H1 (cell line): ENCODE data around the gene MAP2K1. TPM values are rescaled to one million over a fixed set of nuclear protein-coding genes. Genes with fewer than 3 reads are reported as not detected.

Experiments used
- CHD1 ChIP-seq: IDR thresholded peaks from 2 replicates; pipeline ENCODE4 v1.6.1; 2012; ENCODE audit warnings: low read depth, low read length, improper control_type of control experiment
- CTBP2 ChIP-seq: IDR thresholded peaks from 2 replicates; pipeline ENCODE4 v1.7.0; 2011; ENCODE audit warnings: borderline replicate concordance, mild to moderate bottlenecking, moderate library complexity, mixed read lengths, low read length; ENCODE audit not compliant: insufficient read depth, insufficient read length
- EZH2 ChIP-seq: fragments of 200-600 bp; sonication (generic); IDR thresholded peaks from 2 replicates; pipeline ENCODE4 v1.7.1; 2012; ENCODE audit warnings: low read depth, mild to moderate bottlenecking, moderate library complexity, low read length, inconsistent platforms; ENCODE audit not compliant: severe bottlenecking
- HDAC6 ChIP-seq: IDR thresholded peaks from one replicate; pipeline ENCODE4 v1.7.1; 2012; ENCODE audit warnings: low read depth, mild to moderate bottlenecking, inconsistent platforms, low read length, moderate library complexity
- KDM5A ChIP-seq: fragments of 200-600 bp; IDR thresholded peaks from 2 replicates; pipeline ENCODE4 v1.7.1; 2012; ENCODE audit warnings: mild to moderate bottlenecking, low read length, inconsistent platforms, mixed read lengths
- SIRT6 ChIP-seq: IDR thresholded peaks from one replicate; pipeline ENCODE4 v1.7.1; 2012; ENCODE audit warnings: low read length, inconsistent platforms
- SUZ12 ChIP-seq: fragments of 200-600 bp; sonication (generic); IDR thresholded peaks from 2 replicates; pipeline ENCODE4 v1.6.1; 2012; ENCODE audit warnings: mild to moderate bottlenecking, inconsistent platforms, low read length, moderate library complexity, mixed read lengths
- polyA plus RNA-seq, 7 experiments: library from polyadenylated mRNA; depleted of rRNA in 3 of 7; stranded (reverse) in 5 of 7; unstranded in 2 of 7; fragments of >200 nt in 5 of 7; fragments of 200-250 nt in 2 of 7; gene quantifications; 1 replicate in 5 of 7; 2 replicates in 1 of 7; 4 replicates in 1 of 7; pipeline versions ENCODE4 v1.2.1 to v1.2.3, GENCODE V29; 2011 to 2013; ENCODE audit warnings: missing spikeins in 2 of 7, mixed read lengths in 2 of 7
- total RNA-seq: library from RNA; stranded (reverse); fragmentation: NEBNext Ultra II Directional; extraction: Animal tissue kit (Norgen Biotek cat#: 25700); gene quantifications from 2 replicates; pipeline ENCODE4 v1.2.1, GENCODE V29; 2021
- TF ChIP-seq, protein P1 (sequence below): fragments of 300-600 bp; sonication (generic); IDR thresholded peaks from 2 replicates; pipeline ENCODE4 v1.7.1; 2012; ENCODE audit warnings: low read length, moderate library complexity, mild to moderate bottlenecking, inconsistent platforms; ENCODE audit not compliant: insufficient replicate concordance

MAP2K1 gene
- total and polyA plus RNA-seq, 2 of the 8 experiments (the other 6 are each of a cell fraction or from before 2014, with no cell fraction given), result 54.7 to 78.2 TPM

DNA sequence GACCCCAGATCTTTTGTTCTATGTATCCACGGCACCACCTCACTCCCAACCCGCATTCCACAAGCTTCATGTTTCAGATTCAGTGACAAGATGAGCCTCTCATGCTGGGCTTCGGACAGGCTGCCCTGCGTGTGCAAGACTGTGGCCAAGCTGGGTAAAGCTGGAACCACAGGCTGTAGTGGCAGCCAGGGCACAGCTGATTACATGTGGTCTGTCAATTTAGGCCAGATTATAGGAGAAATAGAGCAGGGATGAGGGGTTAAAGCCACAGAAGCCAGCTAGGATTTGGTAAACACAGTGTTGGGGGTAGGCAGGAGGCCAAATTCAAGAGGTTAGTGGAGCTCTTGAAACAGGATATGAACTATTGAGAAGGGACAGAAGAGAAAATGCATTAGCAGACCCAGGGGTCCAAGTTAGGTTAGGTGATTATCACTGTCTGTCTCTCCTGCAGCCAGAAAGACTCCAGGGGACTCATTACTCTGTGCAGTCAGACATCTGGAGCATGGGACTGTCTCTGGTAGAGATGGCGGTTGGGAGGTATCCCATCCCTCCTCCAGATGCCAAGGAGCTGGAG, 97.9 kb downstream of the MAP2K1 start (continued):
- TF ChIP-seq, protein P1, sequence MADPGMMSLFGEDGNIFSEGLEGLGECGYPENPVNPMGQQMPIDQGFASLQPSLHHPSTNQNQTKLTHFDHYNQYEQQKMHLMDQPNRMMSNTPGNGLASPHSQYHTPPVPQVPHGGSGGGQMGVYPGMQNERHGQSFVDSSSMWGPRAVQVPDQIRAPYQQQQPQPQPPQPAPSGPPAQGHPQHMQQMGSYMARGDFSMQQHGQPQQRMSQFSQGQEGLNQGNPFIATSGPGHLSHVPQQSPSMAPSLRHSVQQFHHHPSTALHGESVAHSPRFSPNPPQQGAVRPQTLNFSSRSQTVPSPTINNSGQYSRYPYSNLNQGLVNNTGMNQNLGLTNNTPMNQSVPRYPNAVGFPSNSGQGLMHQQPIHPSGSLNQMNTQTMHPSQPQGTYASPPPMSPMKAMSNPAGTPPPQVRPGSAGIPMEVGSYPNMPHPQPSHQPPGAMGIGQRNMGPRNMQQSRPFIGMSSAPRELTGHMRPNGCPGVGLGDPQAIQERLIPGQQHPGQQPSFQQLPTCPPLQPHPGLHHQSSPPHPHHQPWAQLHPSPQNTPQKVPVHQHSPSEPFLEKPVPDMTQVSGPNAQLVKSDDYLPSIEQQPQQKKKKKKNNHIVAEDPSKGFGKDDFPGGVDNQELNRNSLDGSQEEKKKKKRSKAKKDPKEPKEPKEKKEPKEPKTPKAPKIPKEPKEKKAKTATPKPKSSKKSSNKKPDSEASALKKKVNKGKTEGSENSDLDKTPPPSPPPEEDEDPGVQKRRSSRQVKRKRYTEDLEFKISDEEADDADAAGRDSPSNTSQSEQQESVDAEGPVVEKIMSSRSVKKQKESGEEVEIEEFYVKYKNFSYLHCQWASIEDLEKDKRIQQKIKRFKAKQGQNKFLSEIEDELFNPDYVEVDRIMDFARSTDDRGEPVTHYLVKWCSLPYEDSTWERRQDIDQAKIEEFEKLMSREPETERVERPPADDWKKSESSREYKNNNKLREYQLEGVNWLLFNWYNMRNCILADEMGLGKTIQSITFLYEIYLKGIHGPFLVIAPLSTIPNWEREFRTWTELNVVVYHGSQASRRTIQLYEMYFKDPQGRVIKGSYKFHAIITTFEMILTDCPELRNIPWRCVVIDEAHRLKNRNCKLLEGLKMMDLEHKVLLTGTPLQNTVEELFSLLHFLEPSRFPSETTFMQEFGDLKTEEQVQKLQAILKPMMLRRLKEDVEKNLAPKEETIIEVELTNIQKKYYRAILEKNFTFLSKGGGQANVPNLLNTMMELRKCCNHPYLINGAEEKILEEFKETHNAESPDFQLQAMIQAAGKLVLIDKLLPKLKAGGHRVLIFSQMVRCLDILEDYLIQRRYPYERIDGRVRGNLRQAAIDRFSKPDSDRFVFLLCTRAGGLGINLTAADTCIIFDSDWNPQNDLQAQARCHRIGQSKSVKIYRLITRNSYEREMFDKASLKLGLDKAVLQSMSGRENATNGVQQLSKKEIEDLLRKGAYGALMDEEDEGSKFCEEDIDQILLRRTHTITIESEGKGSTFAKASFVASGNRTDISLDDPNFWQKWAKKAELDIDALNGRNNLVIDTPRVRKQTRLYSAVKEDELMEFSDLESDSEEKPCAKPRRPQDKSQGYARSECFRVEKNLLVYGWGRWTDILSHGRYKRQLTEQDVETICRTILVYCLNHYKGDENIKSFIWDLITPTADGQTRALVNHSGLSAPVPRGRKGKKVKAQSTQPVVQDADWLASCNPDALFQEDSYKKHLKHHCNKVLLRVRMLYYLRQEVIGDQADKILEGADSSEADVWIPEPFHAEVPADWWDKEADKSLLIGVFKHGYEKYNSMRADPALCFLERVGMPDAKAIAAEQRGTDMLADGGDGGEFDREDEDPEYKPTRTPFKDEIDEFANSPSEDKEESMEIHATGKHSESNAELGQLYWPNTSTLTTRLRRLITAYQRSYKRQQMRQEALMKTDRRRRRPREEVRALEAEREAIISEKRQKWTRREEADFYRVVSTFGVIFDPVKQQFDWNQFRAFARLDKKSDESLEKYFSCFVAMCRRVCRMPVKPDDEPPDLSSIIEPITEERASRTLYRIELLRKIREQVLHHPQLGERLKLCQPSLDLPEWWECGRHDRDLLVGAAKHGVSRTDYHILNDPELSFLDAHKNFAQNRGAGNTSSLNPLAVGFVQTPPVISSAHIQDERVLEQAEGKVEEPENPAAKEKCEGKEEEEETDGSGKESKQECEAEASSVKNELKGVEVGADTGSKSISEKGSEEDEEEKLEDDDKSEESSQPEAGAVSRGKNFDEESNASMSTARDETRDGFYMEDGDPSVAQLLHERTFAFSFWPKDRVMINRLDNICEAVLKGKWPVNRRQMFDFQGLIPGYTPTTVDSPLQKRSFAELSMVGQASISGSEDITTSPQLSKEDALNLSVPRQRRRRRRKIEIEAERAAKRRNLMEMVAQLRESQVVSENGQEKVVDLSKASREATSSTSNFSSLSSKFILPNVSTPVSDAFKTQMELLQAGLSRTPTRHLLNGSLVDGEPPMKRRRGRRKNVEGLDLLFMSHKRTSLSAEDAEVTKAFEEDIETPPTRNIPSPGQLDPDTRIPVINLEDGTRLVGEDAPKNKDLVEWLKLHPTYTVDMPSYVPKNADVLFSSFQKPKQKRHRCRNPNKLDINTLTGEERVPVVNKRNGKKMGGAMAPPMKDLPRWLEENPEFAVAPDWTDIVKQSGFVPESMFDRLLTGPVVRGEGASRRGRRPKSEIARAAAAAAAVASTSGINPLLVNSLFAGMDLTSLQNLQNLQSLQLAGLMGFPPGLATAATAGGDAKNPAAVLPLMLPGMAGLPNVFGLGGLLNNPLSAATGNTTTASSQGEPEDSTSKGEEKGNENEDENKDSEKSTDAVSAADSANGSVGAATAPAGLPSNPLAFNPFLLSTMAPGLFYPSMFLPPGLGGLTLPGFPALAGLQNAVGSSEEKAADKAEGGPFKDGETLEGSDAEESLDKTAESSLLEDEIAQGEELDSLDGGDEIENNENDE, result no peak
- TF ChIP-seq SIRT6 (no peak), EZH2 (no peak), CHD1 (no peak), HDAC6 (no peak), CTBP2 (no peak), KDM5A (no peak), SUZ12 (no peak)
